CD4-positive, alpha-beta memory T cell (primary cell): ENCODE data around the gene RPP21. TPM values are rescaled to one million over a fixed set of nuclear protein-coding genes. Genes with fewer than 3 reads are reported as not detected.

Experiments used
- CTCF ChIA-PET: fragments of 350-600 bp; sonication (Branson Sonifier 250); formaldehyde crosslinking; loops from one replicate; lab custom pipeline; 2021; ENCODE audit warnings: inconsistent platforms; ENCODE audit not compliant: partially characterized antibody; lab: Charles Lee
- POLR2A ChIA-PET: fragments of 350-600 bp; sonication (Branson Sonifier 250); formaldehyde crosslinking; loops from one replicate; lab custom pipeline; 2021; ENCODE audit not compliant: partially characterized antibody; lab: Charles Lee
- DNase-seq, 5 donors: peaks; one replicate each; pipeline versions ENCODE4 v3.0.0 to v3.0.0-alpha.2; 2020 to 2022; ENCODE audit warnings: mixed read lengths in 1 of 5
- H3K27ac ChIP-seq: one replicate; pipeline ENCODE4 v1.7.0; 2013; ENCODE audit warnings: low read depth, low read length
- H3K27me3 ChIP-seq: 2 replicates; pipeline ENCODE4 v1.7.0; 2013; ENCODE audit warnings: mild to moderate bottlenecking, low read length, moderate library complexity; ENCODE audit not compliant: insufficient read depth
- H3K36me3 ChIP-seq: 2 replicates; pipeline ENCODE4 v1.7.0; 2013; ENCODE audit warnings: mild to moderate bottlenecking, low read length, moderate library complexity; ENCODE audit not compliant: insufficient read depth
- H3K4me1 ChIP-seq: 2 replicates; pipeline ENCODE4 v1.7.0; 2013; ENCODE audit warnings: mild to moderate bottlenecking, low read length, moderate library complexity; ENCODE audit not compliant: insufficient read depth
- H3K4me3 ChIP-seq, 2 donors: one replicate each; pipeline ENCODE4 v1.7.0; 2013; ENCODE audit warnings: low read length in 2 of 2, mild to moderate bottlenecking in 1 of 2
- H3K9me3 ChIP-seq, 2 donors: one replicate each; pipeline ENCODE4 v1.7.0; 2013; ENCODE audit warnings: low read length in 2 of 2, control low read depth in 1 of 2; ENCODE audit not compliant: control insufficient read depth in 1 of 2
- H3K27ac Mint-ChIP-seq, 7 donors: one replicate each; pipeline ENCODE4 v1.8.0; 2020 to 2021; ENCODE audit warnings: mixed read lengths in 7 of 7, mild to moderate bottlenecking in 6 of 7, inconsistent platforms in 3 of 7, moderate library complexity in 3 of 7
- H3K27me3 Mint-ChIP-seq, 2 donors: one replicate each; pipeline ENCODE4 v1.8.0; 2020 to 2021; ENCODE audit warnings: mixed read lengths in 2 of 2
- H3K36me3 Mint-ChIP-seq, 2 donors: one replicate each; pipeline ENCODE4 v1.8.0; 2020 to 2021; ENCODE audit warnings: mixed read lengths in 2 of 2, inconsistent platforms in 1 of 2, mild to moderate bottlenecking in 1 of 2
- H3K4me1 Mint-ChIP-seq, 4 donors: one replicate each; pipeline ENCODE4 v1.8.0; 2020 to 2021; ENCODE audit warnings: mixed read lengths in 4 of 4, mild to moderate bottlenecking in 1 of 4
- H3K4me3 Mint-ChIP-seq, 8 donors: one replicate each; pipeline ENCODE4 v1.8.0; 2020 to 2021; ENCODE audit warnings: mixed read lengths in 8 of 8, mild to moderate bottlenecking in 7 of 8, moderate library complexity in 6 of 8, inconsistent platforms in 3 of 8
- H3K9me3 Mint-ChIP-seq, 8 donors: one replicate each; pipeline ENCODE4 v1.8.0; 2020 to 2021; ENCODE audit warnings: mixed read lengths in 8 of 8, mild to moderate bottlenecking in 5 of 8, inconsistent platforms in 3 of 8, moderate library complexity in 1 of 8
- intact Hi-C: fragments of 100-400 bp; cut with micrococcal nuclease; formaldehyde crosslinking; loops from one replicate; pipeline ENCODE4 v1.15.1; 2023
- polyA plus RNA-seq, 2 donors: library from polyadenylated mRNA; unstranded; fragments of 300-500 nt; fragmentation: Illumina TruSeq; gene quantifications; one replicate each; pipeline ENCODE4 v1.2.3, GENCODE V29; 2021
- total RNA-seq, 2 experiments: library from RNA; stranded (reverse); gene quantifications; one replicate each; pipeline ENCODE4 v1.2.3, GENCODE V29; 2021

The RPP21 gene
- total and polyA plus RNA-seq, 4 experiments from 2014 or later, result 51.6 to 81.8 (median 69.6) TPM

DNA sequence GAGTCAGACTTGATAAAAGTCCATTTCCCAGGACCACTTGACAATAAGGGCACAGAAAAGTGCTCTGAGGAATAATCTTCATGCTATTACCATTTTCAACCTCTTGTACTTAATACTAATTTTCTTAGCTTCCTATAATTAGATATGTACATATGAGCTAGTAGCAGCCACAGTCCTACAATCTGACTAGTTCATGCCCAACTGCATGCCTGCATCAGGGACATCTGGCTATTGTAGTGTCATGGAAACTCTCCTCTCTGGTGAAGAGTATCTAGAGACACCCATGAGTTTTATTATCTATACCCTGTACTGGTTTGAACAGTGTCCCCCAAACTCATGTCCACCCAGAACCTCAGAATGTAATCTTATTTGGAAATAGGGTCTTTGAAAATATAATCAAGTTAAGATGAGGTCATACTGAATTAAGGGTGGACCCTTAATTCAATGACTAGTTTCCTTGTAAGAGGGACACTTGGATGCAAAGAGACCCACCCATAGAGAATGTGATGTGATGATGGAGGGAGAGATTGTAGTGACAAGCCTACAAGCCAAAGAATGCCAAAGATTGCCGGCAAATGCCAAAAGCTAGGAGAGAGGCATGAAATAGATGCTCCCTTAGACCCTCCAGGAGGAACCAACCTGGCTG, 32.2 kb upstream of the RPP21 start:
- Histone ChIP-seq H3K4me1 (peaks cover 13% of the 10 kb centered on the region), H3K4me3 (no peak overlapping the region), H3K9me3 (no peaks in the 10 kb centered on the region), H3K27me3 (no peaks in the 10 kb centered on the region), H3K36me3 (peaks cover 19% of the 10 kb centered on the region), H3K27ac (no peak overlapping the region)
- Mint-ChIP-seq H3K27me3 (no peaks in the 10 kb centered on the region), H3K9me3 (no peaks in the 10 kb centered on the region), H3K4me3 (no peak overlapping the region), H3K36me3 (peaks cover 62 to 66% of the 10 kb centered on the region in 2 donors), H3K27ac (no peak overlapping the region), H3K4me1 (peaks cover 19 to 67% (median 51%) of the 10 kb centered on the region in 4 donors)
- ChIA-PET CTCF (interaction anchor here (0.6 kb wide), 1 partner anchor 209 kb away, joined by 4 read pairs; no protein-coding TSS in a partner anchor), POLR2A (interaction anchor here (3.8 kb wide), 1 partner anchor 13 kb away, joined by 16 read pairs; the partner anchor contains the start of gene TRIM39)
- no peak for DNase-seq
- intact Hi-C loops, result no loop called here

DNA sequence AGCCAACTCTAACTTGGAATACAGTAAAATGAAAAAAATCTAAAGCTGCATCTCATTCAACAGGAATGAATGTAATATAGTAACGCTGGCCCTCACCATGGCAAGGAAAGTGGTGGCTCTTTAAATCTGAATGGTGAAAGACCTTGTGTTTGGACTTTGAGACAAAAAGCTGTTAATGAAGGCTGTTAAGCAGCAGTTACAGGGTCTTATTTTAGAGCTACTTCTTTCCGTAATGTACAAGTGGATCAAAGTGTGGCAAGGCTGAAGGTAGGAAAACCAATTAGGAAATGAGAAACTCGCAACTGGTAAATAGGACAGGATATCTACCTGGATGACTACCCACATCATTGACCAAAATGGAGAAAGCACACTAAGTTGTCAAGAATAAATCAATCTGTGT, 29.8 kb upstream of the RPP21 start:
- Mint-ChIP-seq H3K27me3 (no peaks in the 10 kb centered on the region), H3K36me3 (peaks cover 47 to 67% of the 10 kb centered on the region in 2 donors), H3K4me3 (no peak overlapping the region), H3K9me3 (no peaks in the 10 kb centered on the region), H3K27ac (no peak overlapping the region), H3K4me1 (peaks cover 26 to 73% (median 57%) of the 10 kb centered on the region in 4 donors)
- Histone ChIP-seq H3K4me3 (no peak overlapping the region), H3K9me3 (no peaks in the 10 kb centered on the region), H3K4me1 (peaks cover 31% of the 10 kb centered on the region), H3K36me3 (peaks cover 19% of the 10 kb centered on the region), H3K27me3 (no peaks in the 10 kb centered on the region), H3K27ac (no peak overlapping the region)
- ChIA-PET POLR2A (interaction anchor here (3.8 kb wide), 1 partner anchor 11 kb away, joined by 16 read pairs; the partner anchor contains the start of gene TRIM39), CTCF (interaction anchor here (1.5 kb wide), 1 partner anchor 10 kb away, joined by 3 read pairs; no protein-coding TSS in a partner anchor)
- intact Hi-C loops, result no loop called here
- DNase-seq, result no peak

DNA sequence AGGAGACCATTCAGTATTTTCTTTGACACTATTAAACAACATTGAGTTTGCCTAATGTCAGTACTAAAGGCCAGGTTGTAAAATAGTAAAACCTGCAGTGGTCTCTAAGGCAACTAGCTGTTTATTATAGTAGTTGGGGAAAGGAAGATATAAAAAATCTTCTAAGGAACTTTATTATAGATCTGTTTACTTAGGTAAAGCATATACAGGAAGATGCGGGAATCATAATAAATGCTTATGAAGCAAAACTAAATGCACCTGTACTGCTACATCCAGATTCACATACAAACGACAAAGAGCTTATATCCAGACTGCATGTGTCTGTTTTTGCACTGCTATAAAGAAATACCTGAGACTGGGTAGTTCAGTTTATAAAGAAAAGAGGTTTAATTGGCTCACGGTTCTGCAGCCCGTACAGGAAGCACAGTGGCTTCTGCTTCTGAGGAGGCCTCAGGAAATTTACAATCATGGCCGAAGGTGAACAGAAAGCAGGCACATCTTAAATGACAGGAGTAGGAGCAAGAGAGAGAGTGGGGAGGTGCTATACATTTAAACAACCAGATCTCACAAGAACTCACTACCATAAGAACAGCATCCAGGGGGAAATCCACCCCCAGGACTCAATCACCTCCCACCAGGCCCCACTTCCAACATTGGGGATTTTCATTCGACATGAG, 26.9 kb upstream of the RPP21 start:
- Histone ChIP-seq H3K4me3 (no peak overlapping the region), H3K9me3 (no peaks in the 10 kb centered on the region), H3K27me3 (no peaks in the 10 kb centered on the region), H3K36me3 (peaks cover 14% of the 10 kb centered on the region), H3K27ac (no peak overlapping the region), H3K4me1 (peaks cover 60% of the 10 kb centered on the region)
- ChIA-PET POLR2A (interaction anchor here (0.8 to 1.1 kb wide), 2 partner anchors 8 to 15 kb away, joined by 3 to 4 read pairs; partner anchors contain the start of gene TRIM39), CTCF (interaction anchor here (1.1 to 2.0 kb wide), 4 partner anchors 8 to 101 kb away, joined by 3 to 5 read pairs (median 3); no protein-coding TSS in a partner anchor)
- Mint-ChIP-seq H3K9me3 (no peaks in the 10 kb centered on the region), H3K27me3 (no peaks in the 10 kb centered on the region), H3K4me3 (peak overlapping the region; percentile 12 to 86 (median 46)), H3K4me1 (peaks cover 47 to 91% (median 72%) of the 10 kb centered on the region in 4 donors), H3K36me3 (peaks cover 37 to 55% of the 10 kb centered on the region in 2 donors), H3K27ac (peak overlapping the region; percentile 20 to 93 (median 69))
- DNase-seq, result peak in 1 of 5 donors; percentile 7
- intact Hi-C loops, result no loop called here

DNA sequence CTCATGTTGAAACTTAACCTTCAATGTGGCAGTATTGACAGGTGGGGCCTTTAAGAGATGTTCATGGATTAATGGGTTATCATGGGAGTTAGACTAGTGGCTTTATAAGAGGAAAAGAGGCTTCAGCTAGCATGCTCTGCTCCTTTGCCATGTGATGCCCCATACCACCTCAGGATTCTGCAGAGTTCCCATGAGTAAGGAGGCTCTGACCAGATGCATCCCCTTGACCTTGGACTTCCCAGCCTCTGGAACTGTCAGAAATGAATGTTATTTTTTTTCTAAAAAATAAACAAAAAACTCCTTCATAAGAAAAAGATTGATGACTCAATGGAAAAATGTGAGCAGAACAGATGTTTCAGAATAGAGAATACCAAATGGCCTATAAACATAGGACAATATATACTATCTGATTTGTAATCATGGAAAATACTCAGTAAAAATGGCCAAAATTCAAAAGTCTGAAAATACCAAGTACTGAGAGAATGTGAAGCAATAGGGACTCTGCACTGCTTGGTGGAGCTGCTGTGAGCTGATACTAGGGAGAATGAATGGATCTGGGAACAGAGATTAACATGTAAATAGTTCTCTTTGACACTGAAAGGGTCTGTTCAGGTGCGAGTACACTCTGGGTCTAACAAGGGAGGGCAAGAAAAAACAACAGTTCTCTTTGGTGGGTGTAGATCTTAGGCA, 25.7 kb upstream of the RPP21 start:
- POLR2A ChIA-PET, result interaction anchor here (1.1 kb wide), 1 partner anchor 16 kb away, joined by 3 read pairs; no protein-coding TSS in a partner anchor

DNA sequence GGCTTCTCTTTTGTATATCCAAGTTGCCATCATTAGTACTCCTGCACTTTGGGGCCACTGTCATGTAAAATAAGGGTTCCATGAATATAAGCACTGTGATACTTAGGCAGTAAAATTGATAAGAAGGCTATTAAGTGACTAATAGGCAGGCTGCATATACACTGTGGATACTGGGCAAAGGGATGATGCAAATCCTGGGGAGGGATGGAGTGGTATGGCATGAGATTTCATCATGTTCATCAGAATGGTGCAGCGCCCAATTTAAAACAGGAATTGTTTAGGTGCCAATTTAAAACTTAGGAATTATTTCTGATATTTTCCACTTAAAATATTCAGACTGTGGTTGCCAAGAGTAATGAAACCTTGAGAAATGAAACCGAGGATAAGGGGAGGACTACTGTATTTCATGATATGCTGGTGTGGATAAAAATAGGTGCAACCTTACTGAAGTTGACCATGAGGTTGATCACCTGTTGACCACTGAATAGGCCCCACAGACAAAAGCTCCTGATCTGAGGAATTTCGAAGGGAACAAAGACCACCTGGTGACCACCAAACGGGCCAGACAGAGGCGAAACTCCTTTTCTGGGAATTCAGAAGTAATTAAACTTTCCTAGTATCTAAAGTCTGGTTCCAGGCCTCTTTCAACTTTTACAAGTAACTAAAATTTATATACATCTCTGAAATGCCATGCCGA, 23.1 kb upstream of the RPP21 start:
- DNase-seq, result no peak
- Mint-ChIP-seq H3K9me3 (no peaks in the 10 kb centered on the region), H3K4me3 (peak overlapping the region; percentile 7 to 83 (median 63)), H3K27ac (peak overlapping the region; percentile 44 to 97 (median 83)), H3K27me3 (no peaks in the 10 kb centered on the region), H3K36me3 (peaks cover 8 to 35% of the 10 kb centered on the region in 2 donors), H3K4me1 (peaks cover 59 to 96% (median 72%) of the 10 kb centered on the region in 4 donors)
- intact Hi-C loops, result no loop called here
- no peaks in the 10 kb centered on the region for H3K36me3 ChIP-seq
- peak overlapping the region; percentile 8 for H3K27ac ChIP-seq
- ChIA-PET POLR2A (interaction anchor here (0.8 kb wide), 1 partner anchor 10 kb away, joined by 3 read pairs; no protein-coding TSS in a partner anchor), CTCF (no interaction called here)
- H3K4me1 ChIP-seq, result peaks cover 80% of the 10 kb centered on the region
- H3K27me3 ChIP-seq, result no peaks in the 10 kb centered on the region
- H3K9me3 ChIP-seq, result no peaks in the 10 kb centered on the region
- no peak overlapping the region for H3K4me3 ChIP-seq

More for the DNA sequence above, 25.7 kb upstream of the RPP21 start:
- Histone ChIP-seq H3K9me3 (no peaks in the 10 kb centered on the region), H3K27ac (no peak overlapping the region), H3K4me1 (peaks cover 72% of the 10 kb centered on the region), H3K27me3 (no peaks in the 10 kb centered on the region), H3K36me3 (peaks cover 3% of the 10 kb centered on the region), H3K4me3 (no peak overlapping the region)
- H3K36me3 Mint-ChIP-seq, result peaks cover 27 to 43% of the 10 kb centered on the region in 2 donors
- H3K27ac Mint-ChIP-seq, result peak overlapping the region in 6 of 7 donors; percentile 3 to 80 (median 69)
- peak overlapping the region in 4 of 8 donors; percentile 2 to 16 (median 10) for H3K4me3 Mint-ChIP-seq
- H3K27me3 Mint-ChIP-seq, result no peaks in the 10 kb centered on the region
- peaks cover 50 to 93% (median 70%) of the 10 kb centered on the region in 4 donors for H3K4me1 Mint-ChIP-seq
- CTCF ChIA-PET, result no interaction called here
- H3K9me3 Mint-ChIP-seq, result no peaks in the 10 kb centered on the region
- DNase-seq, result no peak
- intact Hi-C loops, result no loop called here

DNA sequence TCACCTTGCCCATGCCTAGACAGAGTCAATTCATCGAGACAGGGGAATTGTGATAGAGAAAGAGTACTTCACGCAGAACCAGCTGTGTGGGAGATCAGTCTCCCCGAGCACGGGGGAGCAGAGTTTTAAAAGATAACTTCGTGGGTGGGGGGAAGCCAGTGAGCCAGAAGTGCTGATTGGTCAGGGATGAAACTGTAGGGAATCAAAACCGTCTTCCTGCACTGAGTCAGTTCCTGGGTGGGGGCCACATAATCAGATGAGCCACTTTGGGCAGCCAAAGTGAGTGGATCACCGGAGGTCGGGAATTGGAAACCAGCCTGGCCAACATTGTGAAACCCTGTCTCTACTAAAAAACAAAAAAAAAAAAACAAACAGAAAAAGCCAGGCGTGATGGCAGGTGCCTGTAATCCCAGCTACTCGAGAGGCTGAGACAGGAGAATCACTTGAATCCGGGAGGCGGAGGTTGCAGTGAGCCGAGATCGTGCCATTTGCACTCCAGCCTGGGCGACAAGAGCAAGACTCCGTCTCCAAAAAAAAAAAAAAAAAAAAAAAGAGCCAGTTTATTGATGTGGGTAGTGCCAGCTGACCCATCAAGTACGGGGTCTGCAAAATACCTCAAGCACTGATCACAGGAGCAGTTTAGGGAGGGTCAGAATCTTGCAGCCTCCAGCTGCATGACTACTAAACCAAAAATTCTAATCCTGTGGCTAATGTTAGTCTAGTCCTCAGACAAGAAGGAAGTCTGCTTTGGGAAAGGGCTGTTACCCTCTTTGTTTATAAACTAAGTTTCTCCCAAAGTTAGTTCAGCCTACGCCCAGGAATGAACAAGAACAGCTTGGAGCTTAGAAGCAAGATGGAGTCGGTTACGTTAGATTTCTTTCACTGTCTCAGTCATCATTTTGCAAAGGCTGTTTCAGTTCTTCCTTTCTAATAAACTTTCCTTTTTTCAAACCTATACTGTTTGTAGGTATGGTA, 22.1 kb upstream of the RPP21 start:
- Mint-ChIP-seq H3K9me3 (no peaks in the 10 kb centered on the region), H3K36me3 (peaks cover 5 to 37% of the 10 kb centered on the region in 2 donors), H3K4me1 (peaks cover 61 to 96% (median 73%) of the 10 kb centered on the region in 4 donors), H3K4me3 (peak overlapping the region; percentile 7 to 83 (median 70)), H3K27ac (peak overlapping the region; percentile 70 to 97 (median 87)), H3K27me3 (no peaks in the 10 kb centered on the region)
- Histone ChIP-seq H3K27ac (peak overlapping the region; percentile 8), H3K27me3 (no peaks in the 10 kb centered on the region), H3K4me1 (peaks cover 80% of the 10 kb centered on the region), H3K9me3 (no peaks in the 10 kb centered on the region), H3K4me3 (no peak overlapping the region), H3K36me3 (no peaks in the 10 kb centered on the region)
- ChIA-PET POLR2A (interaction anchor here (0.8 kb wide), 1 partner anchor 11 kb away, joined by 3 read pairs; no protein-coding TSS in a partner anchor), CTCF (no interaction called here)
- peak in 1 of 5 donors; percentile 39 for DNase-seq
- intact Hi-C loops, result no loop called here
